Measurements from ENCODE around the gene STAC.

The STAC gene

GRCh38 chr3:36548712-36549111 is 168.4 kb downstream of the STAC start:
- DNase-seq (ENCODE audit: low read depth): no peak
- no peak overlapping the region for H3K4me3 ChIP-seq (ENCODE audit: low read depth, low read length)
- TF ChIP-seq CTCF (IDR thresholded peaks at IDR 0.05; ENCODE audit: low read depth, low read length, missing control alignments): no peak
- in situ Hi-C loops (cut with HindIII; ENCODE audit: low sequenced_read_pairs): no loop called here

- no peak for TF ChIP-seq CTCF (IDR thresholded peaks at IDR 0.05; ENCODE audit: low read depth, low read length, missing control alignments)
- in situ Hi-C loops (cut with HindIII; ENCODE audit: low sequenced_read_pairs): loop anchor here (10.0 kb wide), 1 partner anchor 72 kb away; no protein-coding TSS in a partner anchor
- no peak overlapping the region for H3K4me3 ChIP-seq (ENCODE audit: low read depth, low read length)
- no peak for DNase-seq (ENCODE audit: low read depth)
Measured at GRCh38 chr3:36557021-36557707, 176.9 kb downstream of the STAC start.

GRCh38 chr3:36557708-36558421 is 177.6 kb downstream of the STAC start:
- in situ Hi-C loops (cut with HindIII; ENCODE audit: low sequenced_read_pairs): loop anchor here (10.0 kb wide), 1 partner anchor 73 kb away; no protein-coding TSS in a partner anchor
- no peak for DNase-seq (ENCODE audit: low read depth)
- no peak overlapping the region for H3K4me3 ChIP-seq (ENCODE audit: low read depth, low read length)
- TF ChIP-seq CTCF (IDR thresholded peaks at IDR 0.05; ENCODE audit: low read depth, low read length, missing control alignments): no peak

GRCh38 chr3:36558961-36559360 is 178.7 kb downstream of the STAC start:
- no peak for TF ChIP-seq CTCF (IDR thresholded peaks at IDR 0.05; ENCODE audit: low read depth, low read length, missing control alignments)
- DNase-seq (ENCODE audit: low read depth): no peak
- in situ Hi-C loops (cut with HindIII; ENCODE audit: low sequenced_read_pairs): loop anchor here (10.0 kb wide), 1 partner anchor 74 kb away; no protein-coding TSS in a partner anchor
- no peak overlapping the region for H3K4me3 ChIP-seq (ENCODE audit: low read depth, low read length)

- in situ Hi-C loops (cut with HindIII; ENCODE audit: low sequenced_read_pairs): no loop called here
- DNase-seq (ENCODE audit: low read depth): no peak
- no peak for TF ChIP-seq CTCF (IDR thresholded peaks at IDR 0.05; ENCODE audit: low read depth, low read length, missing control alignments)
- H3K4me3 ChIP-seq (ENCODE audit: low read depth, low read length): no peak overlapping the region
Measured at GRCh38 chr3:36560685-36561084, 180.4 kb downstream of the STAC start.

- no peak for DNase-seq (ENCODE audit: low read depth)
- in situ Hi-C loops (cut with HindIII; ENCODE audit: low sequenced_read_pairs): no loop called here
- no peak for TF ChIP-seq CTCF (IDR thresholded peaks at IDR 0.05; ENCODE audit: low read depth, low read length, missing control alignments)
- no peak overlapping the region for H3K4me3 ChIP-seq (ENCODE audit: low read depth, low read length)
Measured at GRCh38 chr3:36561601-36562000, 181.3 kb downstream of the STAC start.
